HG02870 (cell line): ENCODE data around the gene MOV10.
"Not testable (repeated sequence)": the region's sequence is repeated elsewhere in the genome, so short reads cannot be mapped to it uniquely, and the experiment has no call there.

Experiments
- ATAC-seq: cut with Tn5 transposase; IDR thresholded peaks from one replicate; pipeline ENCODE4 v1.9.1; 2021; ENCODE audit warnings: mild to moderate bottlenecking, moderate library complexity; ENCODE audit not compliant: unreplicated experiment

The MOV10 gene

GRCh38 chr1:112729011-112729410, 54.6 kb downstream of the MOV10 start:
- not testable (repeated sequence) for ATAC-seq

- ATAC-seq, result no peak
These were observed 55.5 kb downstream of the MOV10 start for GRCh38 chr1:112729909-112730308.

- ATAC-seq, result no peak
These were observed 57.0 kb downstream of the MOV10 start for GRCh38 chr1:112731451-112731850.

- no peak for ATAC-seq
These were observed 61.3 kb downstream of the MOV10 start for GRCh38 chr1:112735752-112736151.

- ATAC-seq, result no peak
These were observed 63.1 kb downstream of the MOV10 start for GRCh38 chr1:112737573-112737972.

GRCh38 chr1:112743174-112744008, 68.9 kb downstream of the MOV10 start:
- ATAC-seq, result no peak

GRCh38 chr1:112744009-112744578, 69.6 kb downstream of the MOV10 start:
- ATAC-seq, result no peak

GRCh38 chr1:112748396-112748795, 73.9 kb downstream of the MOV10 start:
- ATAC-seq, result no peak
